HL-60/S4 treated with retinoic acid at 250 ng/mL for 4 days and 3 days (cell line): Measurements from ENCODE around the gene RALA.

Experiments
- in situ Hi-C: fragments of 300-500 bp; cut with MboI; formaldehyde crosslinking; loops from 2 replicates; pipeline ENCODE4 v1.7.0; 2022; ENCODE audit warnings: low sequenced_read_pairs

RALA gene

GRCh38 chr7:39609935-39610263, 13.5 kb upstream of the RALA start:
- in situ Hi-C loops: no loop called here

DNA sequence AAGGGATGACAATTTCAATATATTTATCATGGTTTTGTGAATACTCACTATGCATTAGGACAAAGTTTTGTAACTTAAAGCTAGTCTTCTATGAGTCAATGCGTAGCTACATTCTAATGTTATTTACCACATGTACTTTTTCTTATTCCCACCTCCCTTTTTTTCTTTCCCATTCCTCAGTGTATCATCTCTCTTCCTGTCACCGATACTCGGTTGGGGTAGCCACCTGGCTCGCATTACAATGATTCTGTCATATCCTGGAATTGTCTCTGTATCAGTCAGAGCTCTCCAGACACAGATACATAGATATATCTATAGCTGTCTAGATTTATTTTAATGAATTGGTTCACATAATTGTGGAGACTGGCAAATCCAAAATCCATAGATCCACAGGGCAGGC, 9.8 kb upstream of the RALA start:
- in situ Hi-C loops: no loop called here

GRCh38 chr7:39614299-39614698, 9.1 kb upstream of the RALA start:
- in situ Hi-C loops: no loop called here

DNA sequence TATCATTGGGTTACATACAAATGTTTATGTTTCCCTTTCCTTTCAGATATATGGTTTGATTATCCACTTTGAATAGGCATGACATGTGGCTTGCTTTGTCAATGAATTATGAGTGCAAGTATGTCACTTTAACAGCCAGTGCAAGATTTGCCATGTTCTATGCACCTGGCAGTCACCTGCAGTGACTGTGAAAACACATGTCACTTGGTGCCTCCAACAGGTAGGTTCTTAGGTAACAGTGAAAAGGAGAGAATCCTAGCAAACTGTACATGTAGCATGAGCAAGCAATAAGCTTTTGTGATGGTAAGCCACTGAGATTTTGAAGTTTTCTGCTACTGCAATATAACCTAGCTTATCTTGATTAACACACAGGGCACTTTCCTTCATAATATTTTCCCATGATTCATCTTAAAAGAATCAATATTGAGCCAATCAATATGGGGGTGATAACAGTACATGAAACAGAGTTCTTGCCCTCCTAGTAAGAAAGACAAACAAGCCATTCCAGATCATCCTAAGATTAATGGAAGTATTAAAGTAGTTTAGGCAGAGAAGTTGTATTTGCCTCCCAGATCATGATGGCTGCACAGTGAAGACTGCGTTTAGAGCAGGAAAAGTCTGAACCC, 7.9 kb upstream of the RALA start:
- in situ Hi-C loops: no loop called here

GRCh38 chr7:39616138-39616537, 7.2 kb upstream of the RALA start:
- in situ Hi-C loops: no loop called here

DNA sequence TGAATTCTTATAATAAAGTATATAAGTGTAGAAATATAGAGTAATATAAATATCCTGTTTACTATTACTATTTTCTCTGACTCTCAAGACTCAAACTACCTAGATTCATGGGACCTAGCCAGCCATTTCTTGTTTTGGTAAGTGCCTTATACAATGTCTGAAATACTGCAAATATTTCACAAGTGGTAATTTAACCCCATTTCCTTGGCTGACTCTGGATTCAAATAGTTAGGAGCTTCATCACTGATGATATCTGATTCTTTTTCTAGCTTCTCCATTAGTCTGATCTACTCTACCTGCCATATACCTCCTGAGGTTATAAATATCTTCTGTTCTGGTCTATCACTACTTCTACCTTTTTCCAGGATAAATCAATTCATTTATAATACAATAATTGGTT, 6.4 kb upstream of the RALA start:
- in situ Hi-C loops: no loop called here

GRCh38 chr7:39618868-39619267, 4.5 kb upstream of the RALA start:
- in situ Hi-C loops: no loop called here

DNA sequence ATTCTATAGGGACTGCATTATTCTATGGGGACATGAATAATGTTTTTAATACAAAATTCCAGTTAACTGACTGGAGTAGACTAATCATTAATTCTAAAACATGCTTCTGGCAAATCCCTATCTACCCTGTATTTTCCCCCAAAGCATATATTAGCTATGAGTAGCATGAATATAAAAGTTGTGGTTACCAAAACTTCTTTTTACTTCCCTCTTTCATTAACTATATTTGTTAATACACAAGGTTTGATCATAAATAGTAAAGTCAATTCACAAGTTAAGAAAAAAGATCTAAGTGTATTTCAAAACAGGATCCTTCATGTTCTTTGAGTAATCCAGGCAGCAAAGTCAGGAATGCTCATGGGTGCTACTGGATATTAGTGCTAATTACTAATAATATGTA, 2.9 kb upstream of the RALA start:
- in situ Hi-C loops: no loop called here

DNA sequence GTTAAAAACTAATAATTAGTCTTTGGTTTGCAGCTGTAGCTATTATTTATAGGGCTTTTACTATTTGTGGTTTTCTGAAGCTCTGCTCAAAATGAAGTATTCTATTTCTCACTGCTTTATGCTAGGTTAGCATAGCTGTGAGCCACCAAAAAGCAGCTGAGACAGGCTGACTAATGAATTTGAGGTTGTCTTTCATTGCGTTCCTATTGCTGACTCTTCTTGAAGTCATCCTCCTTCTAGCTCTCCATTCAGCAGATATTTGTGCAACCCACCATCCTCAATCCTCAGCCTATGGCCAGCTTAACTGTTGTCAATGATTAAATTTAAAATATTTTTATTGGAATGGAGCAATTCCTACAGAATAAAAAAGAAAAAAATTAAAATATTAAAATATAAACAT, 2.1 kb upstream of the RALA start:
- in situ Hi-C loops: no loop called here

- in situ Hi-C loops: no loop called here
Measured at GRCh38 chr7:39621784-39622411, 1.5 kb upstream of the RALA start.

GRCh38 chr7:39622609-39623008, 763 bp upstream of the RALA start:
- in situ Hi-C loops: no loop called here

- in situ Hi-C loops: no loop called here
Measured at GRCh38 chr7:39623732-39624441, 515 bp downstream of the RALA start.

DNA sequence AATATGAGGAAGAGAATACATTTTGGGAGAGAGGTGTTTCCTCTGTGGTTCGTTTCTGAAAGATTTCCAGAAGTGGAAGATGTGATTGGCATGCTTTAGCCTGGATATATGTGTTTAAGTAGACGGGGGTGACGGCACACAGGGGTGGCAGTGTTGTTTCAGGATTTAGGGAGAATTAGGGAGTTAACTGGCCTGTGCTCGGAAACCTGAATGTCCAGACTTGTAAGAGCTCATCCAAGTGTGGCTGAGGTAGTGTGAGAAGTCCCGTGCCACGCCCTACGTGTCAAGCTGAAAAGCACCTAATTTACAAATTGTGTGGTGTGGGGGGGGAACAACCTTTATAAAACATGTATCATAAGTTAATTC, 1.1 kb downstream of the RALA start:
- in situ Hi-C loops: no loop called here

GRCh38 chr7:39624935-39625694, 1.7 kb downstream of the RALA start:
- in situ Hi-C loops: no loop called here

GRCh38 chr7:39631736-39632308, 8.4 kb downstream of the RALA start:
- in situ Hi-C loops: no loop called here

GRCh38 chr7:39633563-39634477, 10.4 kb downstream of the RALA start:
- in situ Hi-C loops: no loop called here

DNA sequence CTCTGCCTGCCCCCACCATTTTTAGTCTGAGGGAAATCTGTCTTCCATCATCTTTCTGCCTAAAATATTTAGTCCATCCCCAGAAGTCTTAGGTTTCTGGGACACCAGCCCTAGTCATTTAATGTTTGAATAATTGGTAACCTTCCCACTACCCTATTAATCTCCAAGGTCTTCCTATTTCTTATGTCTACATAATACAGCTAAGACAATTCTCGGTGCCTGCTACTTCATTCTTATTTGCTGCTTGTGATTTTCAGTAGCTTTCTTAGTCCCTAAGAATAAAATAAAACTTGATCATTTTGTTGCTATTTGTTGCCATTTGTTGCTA, 11.1 kb downstream of the RALA start:
- in situ Hi-C loops: no loop called here

GRCh38 chr7:39637400-39637799, 14.0 kb downstream of the RALA start:
- in situ Hi-C loops: no loop called here

DNA sequence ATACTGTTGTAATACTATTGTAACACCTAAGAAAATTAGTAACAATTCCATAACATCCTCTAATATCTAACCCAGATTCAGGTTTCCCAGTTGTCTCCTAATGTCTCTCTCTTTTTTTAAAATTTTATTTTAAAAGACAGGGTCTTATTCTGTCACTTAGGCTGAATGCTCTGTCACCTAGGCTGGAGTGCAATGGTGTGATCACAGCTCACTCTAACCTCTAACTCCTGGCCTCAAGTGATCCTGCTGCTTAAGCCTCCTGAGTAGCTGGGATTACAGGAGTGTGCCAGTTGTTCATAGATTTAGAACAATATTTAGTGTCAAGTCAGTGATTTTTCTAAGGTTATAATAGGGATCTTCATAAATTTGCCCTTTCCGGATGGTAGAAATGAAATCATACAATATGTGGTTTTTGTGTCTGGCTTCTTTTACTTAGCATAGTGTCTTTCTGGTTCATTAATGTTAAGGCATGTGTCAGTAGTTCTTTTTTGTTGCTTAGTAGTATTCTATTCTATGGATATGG, 14.7 kb downstream of the RALA start:
- in situ Hi-C loops: no loop called here

- in situ Hi-C loops: no loop called here
Measured at GRCh38 chr7:39642896-39643295, 19.5 kb downstream of the RALA start.
